ENCODE data around the gene ZNF175. TPM values are rescaled to one million over a fixed set of nuclear protein-coding genes. Genes with fewer than 3 reads are reported as not detected.
A peak's percentile ranks its signal among the peaks of the same experiment; 100 is the strongest.

Gene ZNF175
- total and polyA plus RNA-seq, 8 donors, result 9.4 to 22.1 (median 17.4) TPM

GRCh38 chr19:51525651-51526050 is 45.4 kb upstream of the ZNF175 start:
- Histone ChIP-seq H3K27me3 (peaks cover 0 to 67% of the 10 kb centered on the region in 2 donors), H3K27ac (no peak overlapping the region), H3K4me1 (no peaks in the 10 kb centered on the region), H3K36me3 (no peaks in the 10 kb centered on the region), H3K4me3 (no peak overlapping the region), H3K9me3 (no peaks in the 10 kb centered on the region)
- ATAC-seq, result no peak
- TF ChIP-seq CTCF (IDR thresholded peaks at IDR 0.05), result no peak
- intact Hi-C loops (cut with DNase I), result no loop called here
- no peak for DNase-seq

GRCh38 chr19:51529301-51529700 is 41.8 kb upstream of the ZNF175 start:
- Histone ChIP-seq H3K27me3 (peaks cover 0 to 77% of the 10 kb centered on the region in 2 donors), H3K4me3 (no peak overlapping the region), H3K27ac (no peak overlapping the region), H3K36me3 (no peaks in the 10 kb centered on the region), H3K4me1 (peaks cover 0 to 10% of the 10 kb centered on the region in 2 donors), H3K9me3 (no peaks in the 10 kb centered on the region)
- TF ChIP-seq CTCF (IDR thresholded peaks at IDR 0.05), result no peak
- no peak for DNase-seq
- intact Hi-C loops (cut with DNase I), result no loop called here
- no peak for ATAC-seq

GRCh38 chr19:51530616-51531015 is 40.5 kb upstream of the ZNF175 start:
- Histone ChIP-seq H3K27me3 (peaks cover 0 to 64% of the 10 kb centered on the region in 2 donors), H3K27ac (no peak overlapping the region), H3K36me3 (no peaks in the 10 kb centered on the region), H3K9me3 (no peaks in the 10 kb centered on the region), H3K4me3 (no peak overlapping the region), H3K4me1 (peaks cover 0 to 10% of the 10 kb centered on the region in 2 donors)
- TF ChIP-seq CTCF (IDR thresholded peaks at IDR 0.05), result no peak
- ATAC-seq (no peak), DNase-seq (no peak)
- intact Hi-C loops (cut with DNase I), result no loop called here

GRCh38 chr19:51531349-51532315 is 39.5 kb upstream of the ZNF175 start, which contains the start of gene SIGLEC6:
TSS of gene SIGLEC6 (minus strand) at chr19:51531670. CDS start at chr19:51531648, 22 bp downstream.
- peaks cover 0 to 62% of the 10 kb centered on the region in 2 donors for H3K27me3 ChIP-seq
- H3K9me3 ChIP-seq, result peaks cover 0 to 2% of the 10 kb centered on the region in 2 donors
- no peak for TF ChIP-seq CTCF (IDR thresholded peaks at IDR 0.05)
- no peaks in the 10 kb centered on the region for H3K36me3 ChIP-seq
- intact Hi-C loops (cut with DNase I), result no loop called here
- ATAC-seq (peak; percentile 94), DNase-seq (peak in 3 of 4 donors; percentile 6 to 92 (median 88))
- no peak within 1 kb of the TSS for H3K27ac ChIP-seq
- peaks cover 0 to 10% of the 10 kb centered on the region in 2 donors for H3K4me1 ChIP-seq
- H3K4me3 ChIP-seq, result no peak within 1 kb of the TSS

GRCh38 chr19:51535535-51535934 is 35.5 kb upstream of the ZNF175 start:
- DNase-seq (no peak), ATAC-seq (no peak)
- H3K27me3 ChIP-seq, result peaks cover 0 to 69% of the 10 kb centered on the region in 2 donors
- H3K36me3 ChIP-seq, result no peaks in the 10 kb centered on the region
- H3K4me1 ChIP-seq, result peaks cover 0 to 10% of the 10 kb centered on the region in 2 donors
- TF ChIP-seq CTCF (IDR thresholded peaks at IDR 0.05), result no peak
- intact Hi-C loops (cut with DNase I), result no loop called here
- H3K27ac ChIP-seq, result no peak overlapping the region
- no peak overlapping the region for H3K4me3 ChIP-seq
- peaks cover 0 to 2% of the 10 kb centered on the region in 2 donors for H3K9me3 ChIP-seq

Measured in left lung (tissue), 10 donors.